Measurements from ENCODE around the gene PTGS2.

DNA sequence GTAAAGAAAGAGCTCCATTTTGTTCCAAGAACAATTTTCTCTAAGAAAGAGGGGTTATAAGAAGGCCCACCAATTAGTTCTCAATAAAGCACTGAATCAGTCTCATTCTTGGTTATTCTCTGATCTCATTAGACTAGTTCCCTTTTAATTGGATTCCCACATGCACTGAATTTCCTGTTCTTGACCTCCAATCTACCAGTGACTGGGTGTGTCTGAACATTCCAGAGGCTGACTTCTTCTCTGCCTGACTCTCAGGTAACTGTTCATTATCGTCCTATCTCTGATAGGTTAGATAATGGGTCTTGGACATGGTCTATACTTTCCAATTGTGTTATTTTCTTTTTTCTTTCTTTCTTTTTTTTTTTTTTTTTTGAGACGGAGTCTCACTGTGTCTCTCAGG is 22.7 kb downstream of the PTGS2 start:
- TF ChIP-seq, protein P1, sequence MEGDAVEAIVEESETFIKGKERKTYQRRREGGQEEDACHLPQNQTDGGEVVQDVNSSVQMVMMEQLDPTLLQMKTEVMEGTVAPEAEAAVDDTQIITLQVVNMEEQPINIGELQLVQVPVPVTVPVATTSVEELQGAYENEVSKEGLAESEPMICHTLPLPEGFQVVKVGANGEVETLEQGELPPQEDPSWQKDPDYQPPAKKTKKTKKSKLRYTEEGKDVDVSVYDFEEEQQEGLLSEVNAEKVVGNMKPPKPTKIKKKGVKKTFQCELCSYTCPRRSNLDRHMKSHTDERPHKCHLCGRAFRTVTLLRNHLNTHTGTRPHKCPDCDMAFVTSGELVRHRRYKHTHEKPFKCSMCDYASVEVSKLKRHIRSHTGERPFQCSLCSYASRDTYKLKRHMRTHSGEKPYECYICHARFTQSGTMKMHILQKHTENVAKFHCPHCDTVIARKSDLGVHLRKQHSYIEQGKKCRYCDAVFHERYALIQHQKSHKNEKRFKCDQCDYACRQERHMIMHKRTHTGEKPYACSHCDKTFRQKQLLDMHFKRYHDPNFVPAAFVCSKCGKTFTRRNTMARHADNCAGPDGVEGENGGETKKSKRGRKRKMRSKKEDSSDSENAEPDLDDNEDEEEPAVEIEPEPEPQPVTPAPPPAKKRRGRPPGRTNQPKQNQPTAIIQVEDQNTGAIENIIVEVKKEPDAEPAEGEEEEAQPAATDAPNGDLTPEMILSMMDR (conservative IDR thresholded peaks at IDR 0.05 in 1 of 2, IDR thresholded peaks at IDR 0.05 in 1 of 2; ENCODE audit: low read depth in 1 of 2, low read length in 2 of 2): no peak
- no peak for TF ChIP-seq EZH2 (IDR thresholded peaks at IDR 0.05; ENCODE audit: low read length, missing control alignments)

Measured in fibroblast of lung (primary cell).